GM20431 (cell line): ENCODE results near the gene PRKCA.

ENCODE experiments used
- in situ Hi-C: fragments of 300-500 bp; cut with MseI, MboI; formaldehyde crosslinking; loops from one replicate; pipeline ENCODE4 v1.15.0; 2020; ENCODE audit warnings: low sequenced_read_pairs; ENCODE audit not compliant: unreplicated experiment

PRKCA gene

GRCh38 chr17:66548158-66548557, 245.7 kb downstream of the PRKCA start:
- in situ Hi-C loops = no loop called here

- in situ Hi-C loops = no loop called here
Observed at GRCh38 chr17:66548659-66549310, 246.4 kb downstream of the PRKCA start.

- in situ Hi-C loops = no loop called here
Observed at GRCh38 chr17:66549311-66549704, 246.9 kb downstream of the PRKCA start.

GRCh38 chr17:66549731-66550207, 247.4 kb downstream of the PRKCA start:
- in situ Hi-C loops = loop anchor here (25.0 kb wide), 1 partner anchor 287 kb away; no protein-coding TSS in a partner anchor

GRCh38 chr17:66551839-66552238, 249.4 kb downstream of the PRKCA start:
- in situ Hi-C loops = loop anchor here (25.0 kb wide), 1 partner anchor 290 kb away; no protein-coding TSS in a partner anchor

- in situ Hi-C loops = loop anchor here (25.0 kb wide), 1 partner anchor 290 kb away; no protein-coding TSS in a partner anchor
Observed at GRCh38 chr17:66552371-66552770, 250.0 kb downstream of the PRKCA start.

- in situ Hi-C loops = loop anchor here (25.0 kb wide), 1 partner anchor 293 kb away; no protein-coding TSS in a partner anchor
Observed at GRCh38 chr17:66555605-66556004, 253.2 kb downstream of the PRKCA start.

- in situ Hi-C loops = loop anchor here (25.0 kb wide), 1 partner anchor 295 kb away; no protein-coding TSS in a partner anchor
Observed at GRCh38 chr17:66557200-66557599, 254.8 kb downstream of the PRKCA start.

- in situ Hi-C loops = loop anchor here (25.0 kb wide), 1 partner anchor 296 kb away; no protein-coding TSS in a partner anchor
Observed at GRCh38 chr17:66557886-66558285, 255.5 kb downstream of the PRKCA start.

GRCh38 chr17:66560691-66561090, 258.3 kb downstream of the PRKCA start:
- in situ Hi-C loops = loop anchor here (25.0 kb wide), 1 partner anchor 298 kb away; no protein-coding TSS in a partner anchor

GRCh38 chr17:66562119-66562518, 259.7 kb downstream of the PRKCA start:
- in situ Hi-C loops = loop anchor here (25.0 kb wide), 1 partner anchor 300 kb away; no protein-coding TSS in a partner anchor

- in situ Hi-C loops = loop anchor here (25.0 kb wide), 1 partner anchor 303 kb away; no protein-coding TSS in a partner anchor
Observed at GRCh38 chr17:66564992-66565465, 262.6 kb downstream of the PRKCA start.

GRCh38 chr17:66567234-66568170, 265.1 kb downstream of the PRKCA start:
- in situ Hi-C loops = loop anchor here (25.0 kb wide), 1 partner anchor 305 kb away; no protein-coding TSS in a partner anchor

- in situ Hi-C loops = loop anchor here (25.0 kb wide), 1 partner anchor 307 kb away; no protein-coding TSS in a partner anchor
Observed at GRCh38 chr17:66569572-66569971, 267.2 kb downstream of the PRKCA start.

GRCh38 chr17:66570447-66571195, 268.2 kb downstream of the PRKCA start:
- in situ Hi-C loops = loop anchor here (25.0 kb wide), 1 partner anchor 308 kb away; no protein-coding TSS in a partner anchor

GRCh38 chr17:66571745-66572144, 269.3 kb downstream of the PRKCA start:
- in situ Hi-C loops = loop anchor here (25.0 kb wide), 1 partner anchor 309 kb away; no protein-coding TSS in a partner anchor

- in situ Hi-C loops = loop anchor here (25.0 kb wide), 1 partner anchor 311 kb away; no protein-coding TSS in a partner anchor
Observed at GRCh38 chr17:66573078-66573477, 270.7 kb downstream of the PRKCA start.

GRCh38 chr17:66574123-66574522, 271.7 kb downstream of the PRKCA start:
- in situ Hi-C loops = loop anchor here (25.0 kb wide), 1 partner anchor 312 kb away; no protein-coding TSS in a partner anchor

- in situ Hi-C loops = no loop called here
Observed at GRCh38 chr17:66576473-66576872, 274.1 kb downstream of the PRKCA start.
